ENCODE results near the gene GPR63. TPM values are rescaled to one million over a fixed set of nuclear protein-coding genes. Genes with fewer than 3 reads are reported as not detected.
A peak's percentile ranks its signal among the peaks of the same experiment; 100 is the strongest.

GPR63 gene
- total and polyA plus RNA-seq, 2 of the 13 experiments (the other 11 are each of a cell fraction or from before 2014, with no cell fraction given), result 0.01 to 0.02 TPM

DNA sequence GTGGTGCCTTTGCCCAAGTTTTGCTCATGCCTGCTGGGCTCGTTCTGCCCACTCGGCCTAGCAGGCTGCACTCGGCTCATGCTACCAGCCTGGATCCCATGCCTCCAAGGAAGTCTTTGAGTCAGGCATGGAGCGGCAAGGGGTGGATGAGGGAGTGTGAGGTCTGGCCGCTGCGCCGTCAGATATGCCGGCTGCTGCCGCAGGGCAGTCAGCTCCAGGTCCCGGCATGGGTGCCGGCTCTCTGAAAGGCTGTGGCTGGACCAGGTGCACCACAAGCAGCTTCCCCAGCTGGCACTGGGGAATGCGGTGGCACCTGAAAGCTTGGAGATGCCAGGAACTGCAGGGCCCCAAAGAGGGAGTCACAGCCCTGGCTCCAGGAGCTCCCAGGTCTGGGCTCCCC, 75.5 kb downstream of the GPR63 start:
- no peak overlapping the region for H3K4me2 ChIP-seq (ENCODE audit: low read depth, low read length)
- TF ChIP-seq MIER3 (CRISPR knock-in tag; IDR thresholded peaks at IDR 0.05; ENCODE audit: borderline replicate concordance) (no peak), HNRNPL (IDR thresholded peaks at IDR 0.05; ENCODE audit: low read depth, low read length) (no peak), CSRNP2 (CRISPR knock-in tag; conservative IDR thresholded peaks at IDR 0.05; ENCODE audit: low read depth) (no peak), ZNF124 (CRISPR knock-in tag; IDR thresholded peaks at IDR 0.05) (no peak), DMTF1 (CRISPR knock-in tag; IDR thresholded peaks at IDR 0.05) (no peak), ZNF713 (CRISPR knock-in tag; IDR thresholded peaks at IDR 0.05) (no peak), RARA (CRISPR knock-in tag; IDR thresholded peaks at IDR 0.05) (no peak)
- TF ChIP-seq, protein P1, sequence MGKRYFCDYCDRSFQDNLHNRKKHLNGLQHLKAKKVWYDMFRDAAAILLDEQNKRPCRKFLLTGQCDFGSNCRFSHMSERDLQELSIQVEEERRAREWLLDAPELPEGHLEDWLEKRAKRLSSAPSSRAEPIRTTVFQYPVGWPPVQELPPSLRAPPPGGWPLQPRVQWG (CRISPR knock-in tag; IDR thresholded peaks at IDR 0.05; ENCODE audit: borderline replicate concordance, low read depth), result no peak
- intact Hi-C loops (cut with micrococcal nuclease; ENCODE audit: unreplicated experiment), result no loop called here
- FAIRE-seq (no peak), DNase-seq (ENCODE audit: low spot score) (no peak), ATAC-seq (peak; percentile 78)
- in situ Hi-C loops (cut with HindIII; ENCODE audit: extremely low pct_ligation_motif_present, low pct_unique_long_range_greater_than_20kb), result no loop called here
- no peak overlapping the region for H3K4me3 ChIP-seq (replicated peaks in 1 of 3; ENCODE audit: insufficient read depth in 1 of 3, low read depth in 2 of 3, low read length in 3 of 3)
- H4K20me1 ChIP-seq (ENCODE audit: insufficient read depth, low read length), result no peaks in the 10 kb centered on the region
- H3K9me3 ChIP-seq (ENCODE audit: low read length), result no peaks in the 10 kb centered on the region
- BruUV-seq (replicated peaks), result no TSS peak
- CTCF ChIA-PET (ENCODE audit: low intra/inter-chr PET ratio, low total read pairs), result no interaction called here
- H3K4me1 ChIP-seq (ENCODE audit: insufficient read depth, low read length), result no peaks in the 10 kb centered on the region; the same call in 1 of the 2 replicates
- H3K36me3 ChIP-seq (replicated peaks in 1 of 2; ENCODE audit: control insufficient read depth in 1 of 2, insufficient read depth in 2 of 2, low read length in 2 of 2), result no peaks in the 10 kb centered on the region
- H3K9ac ChIP-seq (ENCODE audit: insufficient read depth, low read depth, low read length), result no peak overlapping the region
- no peak overlapping the region for H3K27ac ChIP-seq (ENCODE audit: extremely low read length, insufficient read depth, low read length)
- 4% methylated on average over 7 of the region's 12 CpGs for WGBS (ENCODE audit: low lambda C conversion rate)
- peaks cover 1 to 12% of the 10 kb centered on the region in 2 experiments; a peak in 3 of 5 replicates for H3K27me3 ChIP-seq (ENCODE audit: control insufficient read depth in 1 of 2, insufficient read depth in 2 of 2, low read length in 2 of 2)
- POLR2A ChIA-PET, result no interaction called here
- no peak overlapping the region for H2AFZ ChIP-seq (ENCODE audit: low read length)
- H3K79me2 ChIP-seq (ENCODE audit: insufficient read depth, low read length), result no peaks in the 10 kb centered on the region
